ENCODE measurements around the gene TOLLIP.
"Not testable (repeated sequence)": the region's sequence is repeated elsewhere in the genome, so short reads cannot be mapped to it uniquely, and the experiment has no call there.

The TOLLIP gene

DNA sequence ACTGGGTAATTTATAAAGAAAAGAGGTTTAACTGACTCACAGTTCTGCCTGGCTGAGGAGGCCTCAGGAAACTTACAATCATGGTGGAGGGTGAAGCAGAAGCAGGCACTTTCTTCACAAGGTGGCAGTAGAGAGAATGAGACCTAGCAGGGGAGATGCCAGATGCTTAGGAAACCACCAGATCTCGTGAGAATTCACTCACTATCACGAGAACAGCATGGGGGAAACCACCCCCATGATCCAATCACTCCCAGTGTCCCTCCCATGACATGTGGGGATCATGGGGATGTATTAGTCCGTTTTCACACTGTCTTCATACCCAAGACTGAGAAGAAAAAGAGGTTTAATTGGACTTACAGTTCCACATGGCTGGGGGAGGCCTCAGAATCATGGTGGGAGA is 45.0 kb downstream of the TOLLIP start:
- DNase-seq (ENCODE audit: low read depth in 2 of 2), result peak in 1 of 2 donors; percentile 11

DNA sequence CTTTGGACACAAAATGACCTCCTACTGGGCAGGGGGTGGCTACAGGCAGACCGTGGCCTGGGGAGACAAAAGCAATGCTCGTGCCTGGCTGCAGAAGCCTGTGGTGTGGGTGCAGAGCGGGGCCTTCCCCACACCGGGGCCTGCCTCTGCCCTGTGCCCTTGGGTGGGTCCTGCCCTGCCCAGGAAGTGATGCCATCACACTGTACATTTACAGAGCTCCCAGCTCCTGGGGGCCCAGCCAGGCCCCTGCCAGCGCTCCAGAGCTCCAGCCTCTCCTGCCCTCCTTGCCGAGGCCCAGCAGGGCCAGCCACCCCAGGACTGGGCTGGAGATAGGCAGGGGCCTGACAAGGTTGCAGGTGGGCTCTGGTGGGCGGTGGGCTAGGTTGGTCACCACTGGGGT is 46.4 kb downstream of the TOLLIP start:
- no peak for DNase-seq (ENCODE audit: low read depth in 2 of 2)

DNA sequence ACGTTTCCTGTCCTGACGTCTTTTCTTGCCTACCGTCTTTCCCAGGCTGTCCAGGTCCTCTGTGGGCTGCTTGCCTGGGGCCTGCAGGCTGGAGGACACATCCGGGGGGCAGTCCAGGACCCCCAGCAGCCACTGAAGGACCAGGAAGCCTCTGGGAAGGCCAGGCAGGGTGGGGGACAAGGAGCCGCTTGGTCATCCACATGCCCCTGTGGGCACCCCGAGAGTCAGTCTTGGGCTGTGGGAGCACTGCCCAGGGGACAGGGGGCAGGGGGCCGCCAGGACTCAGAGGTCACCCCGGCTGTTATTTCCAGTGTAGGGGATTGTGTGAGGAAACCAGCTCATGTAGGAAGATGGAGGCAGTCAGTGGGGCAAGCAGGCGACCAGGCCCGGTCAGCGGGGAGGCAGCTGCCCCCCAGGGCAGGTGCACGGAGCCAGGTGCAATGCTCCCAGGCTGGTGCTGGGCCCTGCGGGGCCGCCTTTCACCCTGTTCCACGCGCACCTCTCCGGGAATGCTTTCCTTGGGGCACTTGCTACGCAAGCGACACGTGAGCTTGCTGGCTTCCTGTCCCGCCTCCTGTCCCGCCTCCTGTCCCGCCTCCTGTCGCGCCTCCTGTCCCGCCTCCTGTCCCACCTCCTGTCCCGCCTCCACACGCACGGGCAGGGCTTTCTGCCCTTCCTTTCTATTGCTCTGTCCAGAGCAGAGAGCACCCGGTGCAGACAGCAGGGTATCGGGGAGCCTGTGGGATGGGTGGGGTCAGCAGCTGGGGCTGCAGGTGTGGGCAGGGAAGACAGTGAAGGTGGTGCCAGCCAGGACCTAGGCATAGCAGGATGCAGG is 47.0 kb downstream of the TOLLIP start:
- DNase-seq (ENCODE audit: low read depth in 2 of 2), result peak; percentile 88

DNA sequence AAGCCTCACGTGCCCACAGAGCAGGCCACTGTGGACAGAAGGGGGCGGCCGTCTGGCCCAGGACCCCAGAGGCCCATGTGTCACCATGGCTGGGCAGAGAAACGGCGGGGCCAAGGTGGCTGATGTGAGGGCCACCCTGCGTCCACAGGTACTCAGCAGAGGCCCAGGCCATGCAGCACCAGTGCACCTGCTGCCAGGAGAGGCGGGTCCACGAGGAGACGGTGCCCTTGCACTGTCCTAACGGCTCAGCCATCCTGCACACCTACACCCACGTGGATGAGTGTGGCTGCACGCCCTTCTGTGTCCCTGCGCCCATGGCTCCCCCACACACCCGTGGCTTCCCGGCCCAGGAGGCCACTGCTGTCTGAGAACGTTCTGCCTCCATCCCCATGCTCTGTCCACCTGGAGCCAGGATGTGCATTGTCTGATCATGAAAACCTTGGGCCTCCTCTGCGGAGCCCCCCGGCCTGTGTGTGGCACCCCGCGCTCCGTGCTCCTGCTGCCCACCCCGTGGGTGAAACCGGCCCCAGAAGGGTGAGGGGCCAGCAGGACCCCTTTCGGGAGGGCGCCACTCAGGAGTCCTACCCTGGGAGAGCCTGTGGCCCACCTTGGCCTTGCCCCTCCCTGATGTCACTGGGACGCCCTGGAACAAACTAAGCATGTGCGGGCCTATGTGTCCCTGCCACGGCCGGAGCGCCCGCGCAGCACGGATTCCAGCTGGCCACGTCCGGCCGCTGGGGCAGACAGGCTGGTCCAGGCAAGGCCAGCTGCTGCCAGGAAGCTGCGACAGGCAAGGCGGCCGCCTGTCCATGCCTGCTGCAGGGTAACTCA is 48.0 kb downstream of the TOLLIP start:
- no peak for DNase-seq (ENCODE audit: low read depth in 2 of 2)

DNA sequence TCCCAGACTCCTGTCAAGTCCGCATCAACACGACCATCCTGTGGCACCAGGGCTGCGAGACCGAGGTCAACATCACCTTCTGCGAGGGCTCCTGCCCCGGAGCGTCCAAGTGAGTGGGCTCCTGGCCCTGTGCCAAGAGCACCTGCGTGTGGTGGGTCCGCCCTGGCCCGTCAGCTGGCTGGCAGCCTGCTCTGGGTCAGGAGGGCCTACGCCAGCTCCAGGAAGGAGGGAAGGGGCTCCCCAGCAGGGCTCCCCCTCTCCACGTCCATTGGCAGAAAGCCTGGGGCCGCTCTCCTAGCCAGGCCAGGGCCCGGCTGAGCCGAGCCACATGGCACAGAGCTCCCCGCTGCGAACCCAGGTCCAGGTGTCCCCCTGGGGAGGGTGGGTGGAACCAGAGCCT is 48.8 kb downstream of the TOLLIP start:
- DNase-seq (ENCODE audit: low read depth in 2 of 2), result no peak

DNA sequence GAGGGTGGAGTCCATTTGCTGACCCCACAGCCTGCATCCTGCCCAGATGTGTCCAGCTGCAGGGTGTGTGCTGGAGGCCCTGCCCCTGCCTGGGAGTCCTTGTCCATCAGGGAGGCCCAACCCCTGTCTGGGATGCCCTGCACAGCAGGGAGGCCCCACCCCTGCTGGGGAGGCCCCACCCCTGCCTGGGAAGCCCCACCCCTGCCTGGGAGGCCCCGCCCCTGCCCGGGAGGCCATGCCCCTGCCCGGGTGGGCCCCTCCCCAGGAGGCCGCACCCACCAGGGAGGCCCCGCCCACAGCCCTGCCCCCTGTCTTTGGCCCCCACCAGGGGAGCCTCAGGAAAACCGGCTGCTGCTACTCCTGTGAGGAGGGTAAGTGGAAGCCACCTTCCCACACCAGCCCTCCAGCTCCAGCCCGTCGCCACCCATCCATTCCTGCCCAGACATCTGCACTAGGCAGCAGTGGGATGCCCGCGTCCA is 49.4 kb downstream of the TOLLIP start:
- peak; percentile 43 to 59 for DNase-seq (ENCODE audit: low read depth in 2 of 2)

DNA sequence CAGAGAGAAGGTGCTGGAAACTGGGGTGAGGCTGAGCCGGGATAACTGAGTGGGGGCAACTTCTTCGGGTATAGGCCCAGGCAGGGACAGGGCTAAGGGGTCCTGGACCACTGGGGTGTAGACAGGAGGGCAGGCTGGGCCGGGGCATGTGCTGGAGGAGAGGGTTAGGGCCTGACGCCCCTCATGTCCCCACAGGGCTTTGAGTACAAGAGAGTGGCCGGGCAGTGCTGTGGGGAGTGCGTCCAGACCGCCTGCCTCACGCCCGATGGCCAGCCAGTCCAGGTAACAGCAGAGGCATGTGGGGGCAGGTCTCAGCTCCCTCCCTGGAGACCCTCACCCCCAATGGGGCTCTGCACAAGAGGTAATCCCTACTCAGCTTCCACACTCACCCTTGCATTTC is 49.9 kb downstream of the TOLLIP start:
- DNase-seq (ENCODE audit: low read depth in 2 of 2), result no peak

DNA sequence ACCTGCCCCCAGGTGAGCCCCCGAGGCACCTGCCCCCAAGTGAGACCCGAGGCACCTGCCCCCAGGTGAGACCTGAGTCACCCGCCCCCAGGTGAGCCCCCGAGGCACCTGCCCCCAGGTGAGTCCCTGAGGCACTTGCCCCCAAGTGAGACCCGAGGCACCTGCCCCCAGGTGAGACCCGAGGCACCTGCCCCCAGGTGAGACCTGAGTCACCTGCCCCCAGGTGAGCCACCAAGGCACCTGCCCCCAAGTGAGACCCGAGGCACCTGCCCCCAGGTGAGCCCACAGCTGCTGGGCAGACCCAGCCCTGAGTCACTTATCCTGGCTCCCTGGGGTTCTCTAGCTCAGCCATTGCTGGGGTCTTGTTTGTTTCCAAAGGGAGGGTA is 50.4 kb downstream of the TOLLIP start:
- DNase-seq (ENCODE audit: low read depth in 2 of 2), result no peak

DNA sequence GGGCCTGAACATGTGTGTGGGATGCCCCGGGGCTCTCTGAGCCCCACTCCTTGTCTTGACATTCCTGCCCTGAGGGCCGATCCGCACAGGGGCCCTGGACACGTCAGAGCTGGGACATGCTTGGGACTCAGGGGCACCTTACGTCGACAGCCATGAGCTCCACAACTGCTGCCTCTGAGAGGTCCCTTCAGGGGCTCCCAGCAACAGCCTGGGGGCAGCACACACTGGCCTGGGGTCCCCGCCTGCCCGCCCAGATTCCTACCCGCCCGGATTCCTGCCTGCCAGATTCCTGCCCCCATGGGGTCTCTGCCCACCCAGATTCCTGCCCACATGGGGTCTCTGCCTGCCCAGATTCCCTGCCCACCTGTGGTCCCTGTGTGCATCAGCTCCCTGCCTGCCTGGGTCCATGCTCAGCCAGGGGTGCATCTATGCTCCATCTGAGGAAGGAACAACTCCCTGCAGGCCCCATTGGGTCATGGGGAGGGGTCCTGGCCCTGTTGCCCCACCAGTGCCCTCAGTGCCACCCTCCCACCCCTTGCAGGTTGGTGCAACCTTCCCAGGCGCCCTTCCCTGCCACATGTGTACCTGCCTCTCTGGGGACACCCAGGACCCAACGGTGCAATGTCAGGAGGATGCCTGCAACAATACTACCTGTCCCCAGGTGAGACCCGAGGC is 50.9 kb downstream of the TOLLIP start:
- DNase-seq (ENCODE audit: low read depth in 2 of 2), result no peak

DNA sequence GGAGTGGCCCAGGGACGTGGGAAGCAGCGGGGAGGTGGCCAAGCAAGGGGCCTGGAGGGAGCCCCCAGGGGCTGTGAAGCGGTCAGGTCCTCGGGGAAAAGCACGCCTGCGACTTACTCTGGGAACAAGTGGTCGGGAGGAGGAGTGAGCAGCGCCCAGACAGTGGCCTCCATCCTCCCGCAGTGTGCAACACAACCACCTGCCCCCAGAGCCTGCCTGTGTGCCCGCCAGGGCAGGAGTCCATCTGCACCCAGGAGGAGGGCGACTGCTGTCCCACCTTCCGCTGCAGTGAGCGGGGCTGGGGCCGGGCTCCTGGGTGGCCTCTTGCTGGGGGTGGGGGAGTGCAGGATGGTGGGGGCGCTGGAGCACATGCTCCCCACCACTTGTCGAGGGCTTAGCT is 51.5 kb downstream of the TOLLIP start:
- no peak for DNase-seq (ENCODE audit: low read depth in 2 of 2)

DNA sequence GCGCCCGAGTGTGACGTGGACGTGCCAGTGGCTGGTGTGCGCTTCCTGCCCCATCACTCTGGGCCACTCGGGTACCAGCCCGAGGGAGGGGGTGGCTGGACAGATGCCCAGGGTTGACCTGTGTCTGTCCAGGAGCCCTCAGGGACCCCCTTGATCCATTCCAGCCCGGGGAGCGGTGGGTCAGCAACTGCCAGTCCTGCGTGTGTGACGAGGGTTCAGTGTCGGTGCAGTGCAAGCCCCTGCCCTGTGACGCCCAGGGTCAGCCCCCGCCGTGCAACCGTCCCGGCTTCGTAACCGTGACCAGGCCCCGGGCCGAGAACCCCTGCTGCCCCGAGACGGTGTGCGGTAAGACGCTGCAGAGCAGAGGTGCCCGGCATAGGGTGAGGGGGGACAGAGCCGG is 52.1 kb downstream of the TOLLIP start:
- DNase-seq (ENCODE audit: low read depth in 2 of 2), result no peak

DNA sequence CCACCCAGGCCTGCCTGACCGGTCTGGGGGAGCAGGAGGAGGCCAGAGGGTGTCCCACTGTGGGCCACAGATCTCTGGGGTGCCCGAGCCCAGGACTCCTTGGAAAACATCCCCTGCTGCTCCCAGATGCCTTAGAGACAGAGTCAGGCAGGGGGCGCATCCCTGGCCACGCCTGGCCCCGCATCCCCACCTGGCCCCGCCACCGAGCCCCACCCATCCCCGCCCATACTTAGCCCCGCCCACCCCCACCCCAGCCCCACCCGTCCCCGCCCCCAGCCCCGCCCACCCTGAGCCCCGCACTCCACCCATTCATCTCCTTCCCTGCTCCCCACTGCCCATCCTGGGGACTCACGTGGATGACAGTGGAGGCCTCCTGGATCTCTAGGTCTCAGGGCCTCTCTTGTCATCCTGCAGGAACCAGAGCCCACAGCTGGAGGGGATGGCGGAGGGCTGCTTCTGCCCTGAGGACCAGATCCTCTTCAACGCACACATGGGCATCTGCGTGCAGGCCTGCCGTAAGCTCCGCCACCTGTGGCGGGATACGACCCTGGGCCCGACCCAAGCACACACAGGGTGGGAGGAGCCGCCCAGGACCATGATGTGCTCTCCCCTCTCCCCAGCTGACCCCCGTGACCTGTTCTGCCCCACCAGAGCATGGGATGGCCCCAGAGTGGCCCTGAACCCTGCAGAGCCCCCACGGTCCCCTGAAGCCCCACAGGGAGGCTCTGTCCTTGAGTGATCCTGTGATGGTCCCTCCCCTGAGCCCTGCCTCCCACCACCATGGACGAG is 53.0 kb downstream of the TOLLIP start:
- DNase-seq (ENCODE audit: low read depth in 2 of 2), result no peak

DNA sequence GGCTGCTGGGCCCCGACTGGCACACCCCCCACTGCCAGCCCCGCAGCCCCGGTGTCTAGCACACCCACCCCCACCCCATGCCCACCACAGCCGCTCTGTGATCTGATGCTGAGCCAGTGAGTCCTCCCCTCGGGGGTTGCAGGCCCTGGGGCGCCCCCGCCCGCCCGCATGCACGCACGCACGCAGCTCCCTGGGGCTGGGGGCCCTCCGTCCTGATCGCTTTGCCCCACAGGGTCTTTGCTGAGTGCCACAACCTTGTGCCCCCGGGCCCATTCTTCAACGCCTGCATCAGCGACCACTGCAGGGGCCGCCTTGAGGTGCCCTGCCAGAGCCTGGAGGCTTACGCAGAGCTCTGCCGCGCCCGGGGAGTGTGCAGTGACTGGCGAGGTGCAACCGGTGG is 54.3 kb downstream of the TOLLIP start:
- DNase-seq (ENCODE audit: low read depth in 2 of 2), result no peak

DNA sequence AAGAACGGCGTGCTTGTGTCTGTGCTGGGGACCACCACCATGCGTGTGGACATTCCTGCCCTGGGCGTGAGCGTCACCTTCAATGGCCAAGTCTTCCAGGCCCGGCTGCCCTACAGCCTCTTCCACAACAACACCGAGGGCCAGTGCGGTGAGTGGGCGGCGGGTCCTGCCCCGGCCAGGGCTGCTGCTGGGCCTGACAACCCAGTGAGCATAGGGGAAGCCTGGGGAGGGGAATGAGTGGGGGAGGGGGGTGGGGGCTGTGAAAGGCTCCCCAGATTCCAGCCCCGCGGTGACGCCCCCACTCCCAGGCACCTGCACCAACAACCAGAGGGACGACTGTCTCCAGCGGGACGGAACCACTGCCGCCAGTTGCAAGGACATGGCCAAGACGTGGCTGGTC is 54.7 kb downstream of the TOLLIP start:
- DNase-seq (ENCODE audit: low read depth in 2 of 2), result no peak

DNA sequence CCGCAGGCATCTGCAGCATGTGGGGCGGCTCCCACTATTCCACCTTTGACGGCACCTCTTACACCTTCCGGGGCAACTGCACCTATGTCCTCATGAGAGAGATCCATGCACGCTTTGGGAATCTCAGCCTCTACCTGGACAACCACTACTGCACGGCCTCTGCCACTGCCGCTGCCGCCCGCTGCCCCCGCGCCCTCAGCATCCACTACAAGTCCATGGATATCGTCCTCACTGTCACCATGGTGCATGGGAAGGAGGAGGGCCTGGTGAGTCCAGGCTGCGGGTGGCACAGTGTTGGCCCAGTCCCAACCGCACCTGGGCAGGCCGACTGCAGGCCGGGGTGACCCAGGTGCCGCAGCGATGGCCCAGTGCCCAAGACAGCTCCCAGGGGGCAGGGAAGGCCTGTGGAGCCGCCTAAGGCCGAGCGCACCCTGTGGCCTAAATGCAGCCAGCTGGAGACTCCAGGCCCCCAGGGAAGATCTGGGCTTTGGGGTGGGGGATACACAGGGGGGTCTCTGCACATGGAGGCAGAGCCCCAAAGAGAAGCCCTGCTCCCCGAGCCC is 55.3 kb downstream of the TOLLIP start:
- no peak for DNase-seq (ENCODE audit: low read depth in 2 of 2)

DNA sequence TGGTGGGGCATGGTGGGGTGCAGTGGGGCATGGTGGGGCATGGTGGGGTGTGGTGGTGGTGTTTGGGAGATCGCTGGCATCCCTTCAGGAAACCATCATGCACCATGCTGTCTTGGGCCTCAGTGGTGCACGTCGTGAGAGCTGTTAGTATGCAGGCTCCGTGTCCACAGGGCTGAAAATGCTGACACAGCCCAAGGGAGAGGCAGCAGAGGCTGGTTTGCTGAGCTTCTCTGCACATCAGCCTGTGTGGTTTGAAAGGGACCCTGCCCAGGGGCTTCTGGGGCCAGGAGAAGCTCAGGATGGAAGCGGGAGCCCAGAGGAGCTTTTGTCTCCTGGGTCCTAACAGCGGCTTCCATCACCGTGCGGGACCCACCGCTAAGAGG is 56.3 kb downstream of the TOLLIP start:
- no peak for DNase-seq (ENCODE audit: low read depth in 2 of 2)

DNA sequence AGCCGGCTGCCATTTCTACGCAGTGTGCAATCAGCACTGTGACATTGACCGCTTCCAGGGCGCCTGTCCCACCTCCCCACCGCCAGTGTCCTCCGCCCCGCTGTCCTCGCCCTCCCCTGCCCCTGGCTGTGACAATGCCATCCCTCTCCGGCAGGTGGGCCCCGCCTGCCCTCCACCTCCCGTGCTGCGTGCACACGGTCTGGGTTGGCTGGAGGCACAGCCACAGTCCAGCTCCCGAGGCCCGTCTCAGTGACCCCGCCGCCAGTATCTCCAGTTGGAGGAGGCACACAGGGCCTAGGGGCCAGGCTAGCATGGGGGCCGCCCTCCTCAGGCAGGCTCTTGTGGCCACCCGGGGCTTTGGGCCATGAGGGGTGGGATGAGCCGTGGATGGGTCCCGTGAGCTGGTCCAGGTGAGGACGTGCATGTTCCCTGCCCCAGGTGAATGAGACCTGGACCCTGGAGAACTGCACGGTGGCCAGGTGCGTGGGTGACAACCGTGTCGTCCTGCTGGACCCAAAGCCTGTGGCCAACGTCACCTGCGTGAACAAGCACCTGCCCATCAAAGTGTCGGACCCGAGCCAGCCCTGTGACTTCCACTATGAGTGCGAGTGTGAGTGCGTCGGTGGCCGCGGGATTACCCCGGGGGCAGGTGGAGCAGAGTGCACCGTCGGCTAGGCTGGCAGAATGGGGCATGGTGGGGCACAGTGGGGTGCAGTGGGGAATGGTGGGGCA is 56.9 kb downstream of the TOLLIP start:
- no peak for DNase-seq (ENCODE audit: low read depth in 2 of 2)

DNA sequence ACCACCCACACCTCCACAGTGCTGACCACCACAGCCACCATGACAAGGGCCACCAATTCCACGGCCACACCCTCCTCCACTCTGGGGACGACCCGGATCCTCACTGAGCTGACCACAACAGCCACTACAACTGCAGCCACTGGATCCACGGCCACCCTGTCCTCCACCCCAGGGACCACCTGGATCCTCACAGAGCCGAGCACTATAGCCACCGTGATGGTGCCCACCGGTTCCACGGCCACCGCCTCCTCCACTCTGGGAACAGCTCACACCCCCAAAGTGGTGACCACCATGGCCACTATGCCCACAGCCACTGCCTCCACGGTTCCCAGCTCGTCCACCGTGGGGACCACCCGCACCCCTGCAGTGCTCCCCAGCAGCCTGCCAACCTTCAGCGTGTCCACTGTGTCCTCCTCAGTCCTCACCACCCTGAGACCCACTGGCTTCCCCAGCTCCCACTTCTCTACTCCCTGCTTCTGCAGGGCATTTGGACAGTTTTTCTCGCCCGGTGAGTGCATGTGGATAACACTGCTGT is 58.1 kb downstream of the TOLLIP start:
- DNase-seq (ENCODE audit: low read depth in 2 of 2), result no peak

DNA sequence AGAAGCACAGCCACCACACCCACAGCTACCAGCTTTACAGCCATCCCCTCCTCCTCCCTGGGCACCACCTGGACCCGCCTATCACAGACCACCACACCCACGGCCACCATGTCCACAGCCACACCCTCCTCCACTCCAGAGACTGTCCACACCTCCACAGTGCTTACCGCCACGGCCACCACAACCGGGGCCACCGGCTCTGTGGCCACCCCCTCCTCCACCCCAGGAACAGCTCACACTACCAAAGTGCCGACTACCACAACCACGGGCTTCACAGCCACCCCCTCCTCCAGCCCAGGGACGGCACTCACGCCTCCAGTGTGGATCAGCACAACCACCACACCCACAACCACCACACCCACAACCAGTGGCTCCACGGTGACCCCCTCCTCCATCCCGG is 59.0 kb downstream of the TOLLIP start:
- not testable (repeated sequence) for DNase-seq (ENCODE audit: low read depth in 2 of 2)

DNA sequence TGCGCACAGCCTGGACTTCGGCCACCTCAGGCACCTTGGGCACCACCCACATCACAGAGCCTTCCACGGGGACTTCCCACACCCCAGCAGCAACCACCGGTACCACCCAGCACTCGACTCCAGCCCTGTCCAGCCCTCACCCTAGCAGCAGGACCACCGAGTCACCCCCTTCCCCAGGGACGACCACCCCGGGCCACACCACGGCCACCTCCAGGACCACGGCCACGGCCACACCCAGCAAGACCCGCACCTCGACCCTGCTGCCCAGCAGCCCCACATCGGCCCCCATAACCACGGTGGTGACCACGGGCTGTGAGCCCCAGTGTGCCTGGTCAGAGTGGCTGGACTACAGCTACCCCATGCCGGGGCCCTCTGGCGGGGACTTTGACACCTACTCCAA is 60.5 kb downstream of the TOLLIP start:
- not testable (repeated sequence) for DNase-seq (ENCODE audit: low read depth in 2 of 2)

Measured in stimulated activated CD4-positive, alpha-beta T cell treated with anti-CD3 and anti-CD28 coated beads, Interleukin-4, amount 100 ng/mL, for 48 hours (primary cell).